Measurements from ENCODE around the gene HERC6. TPM values are rescaled to one million over a fixed set of nuclear protein-coding genes. Genes with fewer than 3 reads are reported as not detected.

Gene HERC6
- total RNA-seq, 1 experiment from 2014 or later = 7.6 TPM

GRCh38 chr4:88396681-88397080, 18.0 kb downstream of the HERC6 start:
- CTCF ChIA-PET = no interaction called here
- H3K36me3 Mint-ChIP-seq (ENCODE audit: insufficient read depth, unreplicated experiment) = no peaks in the 10 kb centered on the region
- no TSS peak for BruUV-seq (replicated peaks)

DNA sequence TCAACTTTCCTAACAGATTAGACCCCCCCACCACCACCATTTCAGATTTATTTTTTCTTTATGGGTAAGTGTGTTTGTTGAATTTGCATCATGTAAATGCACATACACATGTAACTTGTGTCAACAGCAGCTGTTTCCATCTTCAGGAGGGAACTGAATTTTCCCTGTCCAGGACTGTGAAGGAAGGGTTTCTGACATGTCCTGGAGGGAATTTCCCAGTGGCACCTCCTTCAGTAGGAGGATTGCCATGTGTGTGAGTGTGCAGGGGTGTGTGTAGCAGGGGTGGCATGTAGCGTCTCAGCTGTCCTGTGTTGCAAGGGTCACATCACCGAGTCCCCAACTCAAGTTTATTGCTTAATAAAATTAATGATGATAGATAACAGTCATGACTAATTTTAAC, 19.7 kb downstream of the HERC6 start:
- no peaks in the 10 kb centered on the region for H3K4me1 ChIP-seq
- H3K27me3 ChIP-seq (replicated peaks; ENCODE audit: control insufficient read depth, insufficient read depth, low read length) = no peaks in the 10 kb centered on the region
- ChIA-PET POLR2A (no interaction called here), CTCF (no interaction called here)
- Mint-ChIP-seq H3K4me3 (ENCODE audit: unreplicated experiment) (no peak overlapping the region), H3K9me3 (ENCODE audit: unreplicated experiment) (no peaks in the 10 kb centered on the region), H3K36me3 (ENCODE audit: insufficient read depth, unreplicated experiment) (no peaks in the 10 kb centered on the region), H3K27me3 (ENCODE audit: insufficient read depth, unreplicated experiment) (no peaks in the 10 kb centered on the region), H3K4me1 (ENCODE audit: low read depth, unreplicated experiment) (no peaks in the 10 kb centered on the region), H3K27ac (ENCODE audit: unreplicated experiment) (no peak overlapping the region)
- no peaks in the 10 kb centered on the region for H3K9me3 ChIP-seq
- intact Hi-C loops (cut with micrococcal nuclease; ENCODE audit: unreplicated experiment) = no loop called here
- no peaks in the 10 kb centered on the region for H3K36me3 ChIP-seq (ENCODE audit: control insufficient read depth, insufficient read depth, low read length)
- TF ChIP-seq CTCF (IDR thresholded peaks at IDR 0.05; ENCODE audit: insufficient read depth in 1 of 2, low read depth in 1 of 2, low read length in 1 of 2, severe bottlenecking in 1 of 2, unreplicated experiment in 1 of 2) = no peak
- BruUV-seq (replicated peaks) = no TSS peak
- H3K4me3 ChIP-seq (ENCODE audit: low read depth, low read length) = no peak overlapping the region
- DNase-seq = no peak

More at GRCh38 chr4:88396681-88397080, 18.0 kb downstream of the HERC6 start:
- no peak for TF ChIP-seq CTCF (IDR thresholded peaks at IDR 0.05; ENCODE audit: insufficient read depth in 1 of 2, low read depth in 1 of 2, low read length in 1 of 2, severe bottlenecking in 1 of 2, unreplicated experiment in 1 of 2)
- Mint-ChIP-seq H3K27me3 (ENCODE audit: insufficient read depth, unreplicated experiment) (no peaks in the 10 kb centered on the region), H3K9me3 (ENCODE audit: unreplicated experiment) (no peaks in the 10 kb centered on the region), H3K4me1 (ENCODE audit: low read depth, unreplicated experiment) (no peaks in the 10 kb centered on the region), H3K27ac (ENCODE audit: unreplicated experiment) (no peak overlapping the region), H3K4me3 (ENCODE audit: unreplicated experiment) (no peak overlapping the region)
- POLR2A ChIA-PET = no interaction called here
- H3K9me3 ChIP-seq = no peaks in the 10 kb centered on the region
- H3K36me3 ChIP-seq (ENCODE audit: control insufficient read depth, insufficient read depth, low read length) = no peaks in the 10 kb centered on the region
- H3K4me1 ChIP-seq = no peaks in the 10 kb centered on the region
- no peak overlapping the region for H3K4me3 ChIP-seq (ENCODE audit: low read depth, low read length)
- no peaks in the 10 kb centered on the region for H3K27me3 ChIP-seq (replicated peaks; ENCODE audit: control insufficient read depth, insufficient read depth, low read length)
- intact Hi-C loops (cut with micrococcal nuclease; ENCODE audit: unreplicated experiment) = no loop called here
- DNase-seq = no peak

DNA sequence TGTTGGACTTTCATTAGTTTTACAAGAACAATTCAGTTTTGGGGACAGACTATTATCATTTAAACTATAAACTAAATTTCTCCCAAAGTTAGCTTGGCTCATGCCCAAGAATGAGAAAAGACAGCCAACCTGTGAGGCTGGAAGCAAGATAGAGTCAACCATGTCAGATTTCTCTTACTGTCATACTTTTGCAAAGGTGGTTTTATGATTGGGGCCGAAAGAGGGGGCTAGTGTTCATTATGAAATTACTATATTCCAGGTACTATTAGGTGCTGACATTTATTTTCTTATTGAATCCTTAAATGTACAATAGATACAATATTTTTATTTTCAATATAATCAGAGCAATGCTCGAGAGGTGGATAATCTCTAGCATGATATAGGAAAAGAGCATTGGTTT, 30.6 kb downstream of the HERC6 start:
- Histone ChIP-seq H3K36me3 (ENCODE audit: control insufficient read depth, insufficient read depth, low read length) (no peaks in the 10 kb centered on the region), H3K9me3 (no peaks in the 10 kb centered on the region), H3K4me3 (ENCODE audit: low read depth, low read length) (no peak overlapping the region), H3K4me1 (peaks cover 9% of the 10 kb centered on the region), H3K27me3 (replicated peaks; ENCODE audit: control insufficient read depth, insufficient read depth, low read length) (no peaks in the 10 kb centered on the region)
- intact Hi-C loops (cut with micrococcal nuclease; ENCODE audit: unreplicated experiment) = no loop called here
- H3K4me3 Mint-ChIP-seq (ENCODE audit: unreplicated experiment) = no peak overlapping the region
- H3K4me1 Mint-ChIP-seq (ENCODE audit: low read depth, unreplicated experiment) = no peaks in the 10 kb centered on the region
- no peak for DNase-seq
- no peak overlapping the region for H3K27ac Mint-ChIP-seq (ENCODE audit: unreplicated experiment)
- TF ChIP-seq CTCF (IDR thresholded peaks at IDR 0.05; ENCODE audit: insufficient read depth in 1 of 2, low read depth in 1 of 2, low read length in 1 of 2, severe bottlenecking in 1 of 2, unreplicated experiment in 1 of 2) = no peak
- ChIA-PET CTCF (no interaction called here), POLR2A (no interaction called here)
- no peaks in the 10 kb centered on the region for H3K36me3 Mint-ChIP-seq (ENCODE audit: insufficient read depth, unreplicated experiment)
- no TSS peak for BruUV-seq (replicated peaks)
- H3K9me3 Mint-ChIP-seq (ENCODE audit: unreplicated experiment) = no peaks in the 10 kb centered on the region
- no peaks in the 10 kb centered on the region for H3K27me3 Mint-ChIP-seq (ENCODE audit: insufficient read depth, unreplicated experiment)
